Measurements from ENCODE around the gene GDPD3.

Gene GDPD3

DNA sequence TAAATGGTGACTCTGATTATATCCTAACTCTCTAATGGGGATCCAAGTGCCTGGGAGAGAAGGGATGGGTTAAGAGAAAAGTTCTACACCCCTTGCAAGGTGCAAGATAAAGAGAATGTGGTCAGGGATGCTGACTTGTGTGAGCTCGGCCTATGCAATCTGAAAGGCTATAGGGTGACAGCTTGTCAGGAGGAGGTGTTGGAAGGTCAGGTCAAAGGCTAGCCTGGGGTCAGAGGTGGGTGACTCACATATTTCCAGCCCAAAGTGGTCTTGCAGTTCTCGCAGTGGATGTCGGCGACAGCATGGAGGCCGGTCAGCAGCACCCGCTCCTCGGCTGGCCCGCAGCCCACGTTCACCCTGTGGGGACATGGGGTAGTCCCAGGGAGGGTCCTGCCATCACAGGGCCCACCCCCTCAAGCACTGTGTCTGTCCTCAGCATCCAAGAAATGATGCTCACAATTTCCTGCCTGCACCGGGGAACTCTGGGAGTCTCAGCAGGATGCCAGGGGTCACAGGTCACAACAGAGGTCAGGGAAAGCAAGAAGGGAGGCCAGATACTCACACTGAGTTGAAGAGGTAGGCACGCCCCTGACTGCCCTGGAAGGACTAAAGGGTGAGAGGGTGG, 18.7 kb downstream of the GDPD3 start:
- no peak for DNase-seq

DNA sequence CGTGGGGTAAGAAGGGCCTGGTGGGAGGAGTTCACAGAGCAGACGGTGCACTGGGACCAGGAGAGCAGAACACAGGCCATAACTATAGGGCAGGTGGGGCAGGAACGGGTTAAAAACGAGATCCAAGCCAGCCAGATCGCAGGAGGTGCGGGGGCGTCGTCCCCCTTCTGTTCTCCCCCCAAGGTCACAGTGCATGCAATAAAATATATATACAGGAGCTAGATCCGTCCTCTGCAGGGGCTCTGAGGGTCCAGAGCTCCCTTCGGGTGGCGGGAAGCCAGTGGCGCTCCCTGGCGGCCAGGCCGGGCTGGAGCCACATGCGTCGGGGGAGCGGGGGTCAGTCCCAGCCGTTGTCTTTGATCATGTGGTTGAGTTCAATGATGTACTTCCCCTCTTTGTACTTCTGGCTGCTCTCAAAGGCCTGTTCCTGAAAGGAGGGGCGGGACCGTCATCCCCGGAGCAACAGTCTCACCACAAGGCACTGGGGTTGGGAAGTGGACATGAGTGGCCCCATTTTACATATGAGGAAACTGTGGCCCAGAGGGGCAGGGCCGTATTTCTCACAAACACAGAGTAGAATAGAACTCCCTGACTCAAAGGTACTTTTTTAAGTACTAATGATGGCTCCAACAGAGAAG, 20.8 kb downstream of the GDPD3 start:
- DNase-seq: peak; percentile 87

DNA sequence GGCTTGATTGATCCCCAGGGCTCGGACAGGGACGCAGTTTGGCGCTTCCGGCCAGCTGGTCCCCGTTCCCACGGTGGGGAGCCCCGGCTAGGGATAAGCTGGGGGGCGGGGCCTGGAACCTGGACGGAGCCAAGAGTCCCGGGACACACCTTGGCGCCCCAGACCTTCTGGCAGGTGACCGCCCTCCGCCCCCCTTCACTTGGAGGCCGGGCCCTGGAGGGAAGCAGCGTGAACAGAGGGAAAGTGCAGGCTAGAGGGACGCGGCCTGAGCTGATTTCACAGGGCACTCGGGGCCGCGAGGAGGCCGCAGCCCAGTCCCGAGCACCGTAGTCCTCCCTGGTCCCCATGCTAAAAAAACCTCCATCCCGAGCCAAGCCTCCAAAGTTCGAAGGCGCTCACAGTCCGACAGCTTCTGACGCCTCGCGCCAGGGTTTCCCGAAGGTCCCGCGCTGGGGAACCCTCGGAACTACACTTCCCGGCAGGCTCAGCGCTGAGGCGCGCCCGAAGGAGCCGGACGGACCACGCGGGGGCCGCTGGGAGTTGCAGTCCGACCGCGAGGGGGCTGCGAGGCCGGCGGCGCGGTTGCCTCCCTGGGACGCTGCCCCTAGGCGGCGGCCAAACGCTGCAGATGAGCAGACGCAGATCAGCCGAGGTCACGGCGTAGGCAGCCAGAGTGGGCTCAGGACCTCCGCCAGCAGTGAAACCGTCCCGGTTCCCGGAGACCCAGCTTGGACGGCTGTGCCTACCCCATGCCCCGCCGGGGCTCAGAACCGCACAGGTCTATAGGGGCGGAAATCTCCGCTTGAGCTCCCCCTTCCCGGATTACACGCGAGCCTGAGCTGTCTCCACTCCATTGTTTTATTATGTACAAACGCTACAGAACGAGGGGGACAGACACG, 21.6 kb downstream of the GDPD3 start, which contains the start of gene TBX6:
TSS of gene TBX6 (minus strand) at position 451 of the 899 bp plus-strand sequence. CDS start 731 bp downstream, outside the sequence.
- peak; percentile 98 for DNase-seq

DNA sequence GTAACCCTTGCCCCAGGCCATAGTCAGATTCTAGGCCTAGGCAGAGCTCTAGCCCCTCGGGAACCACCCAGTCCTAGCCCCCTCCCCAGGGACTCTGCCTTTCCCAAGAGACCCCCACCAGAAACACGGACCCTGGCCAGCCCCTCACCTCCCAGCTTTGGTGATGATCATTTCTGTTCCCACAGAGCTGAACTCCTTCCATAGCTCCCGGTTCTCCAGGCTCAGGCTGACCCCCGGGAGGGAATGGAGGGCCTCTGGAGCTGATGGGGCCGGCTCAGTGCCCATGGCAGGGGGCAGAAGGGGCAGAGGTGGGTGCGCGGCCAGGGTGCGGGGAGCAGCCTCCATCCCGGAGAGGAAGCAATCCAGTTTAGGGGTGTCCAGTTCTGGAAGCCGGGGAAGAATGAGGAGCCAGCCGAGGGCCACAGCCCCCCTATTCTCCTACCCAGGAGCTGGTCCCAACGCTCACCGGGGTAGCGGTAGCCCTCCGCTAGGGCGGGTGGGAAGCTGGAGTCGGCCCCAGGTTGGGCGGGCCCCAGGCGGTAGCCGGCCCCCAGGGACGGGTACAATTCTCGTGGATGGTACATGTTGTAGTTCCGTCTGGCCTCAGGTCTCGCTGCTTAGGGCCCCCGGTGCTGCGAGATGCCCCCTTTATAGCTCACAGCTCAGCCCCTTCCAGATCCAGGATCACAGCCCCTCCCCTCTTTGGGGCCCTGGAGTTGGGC, 22.6 kb downstream of the GDPD3 start:
- DNase-seq: no peak

DNA sequence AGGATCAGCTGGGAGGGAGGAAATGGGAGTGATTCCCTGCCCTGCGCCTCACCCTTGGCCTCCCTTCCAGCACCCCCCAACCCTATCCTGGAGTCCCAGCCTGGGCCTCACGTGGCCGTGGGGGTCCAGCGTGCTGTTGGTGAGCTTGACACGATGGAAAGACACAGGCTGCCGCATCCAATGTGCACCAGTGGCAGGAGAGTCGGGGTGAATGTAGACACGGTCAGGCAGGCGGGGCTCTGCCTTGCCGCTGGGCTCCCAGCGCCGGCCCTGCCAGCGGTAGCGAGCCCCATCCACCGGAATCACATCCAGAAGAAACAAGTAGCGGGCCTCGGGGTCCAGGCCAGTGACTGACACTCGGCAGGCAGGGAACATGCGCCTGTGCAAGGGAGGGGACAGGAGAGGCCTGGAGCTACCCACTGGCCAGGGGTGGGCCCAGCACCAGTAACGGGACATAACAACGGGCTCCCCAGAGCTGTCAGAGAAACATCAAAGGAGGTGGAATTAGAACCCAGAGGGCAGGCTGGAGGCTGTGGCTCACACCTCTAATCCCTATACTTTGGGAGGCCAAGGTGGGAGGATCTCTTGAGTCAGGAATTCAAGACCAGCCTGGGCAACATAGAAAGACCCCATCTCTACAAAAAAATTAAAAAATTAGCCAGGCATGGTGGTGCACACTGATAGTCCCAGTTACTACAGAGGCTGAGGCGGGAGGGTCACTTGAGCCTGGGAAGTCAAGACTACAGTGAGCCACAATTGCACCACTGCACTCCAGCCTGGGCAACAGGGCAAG, 24.3 kb downstream of the GDPD3 start:
- DNase-seq: no peak

DNA sequence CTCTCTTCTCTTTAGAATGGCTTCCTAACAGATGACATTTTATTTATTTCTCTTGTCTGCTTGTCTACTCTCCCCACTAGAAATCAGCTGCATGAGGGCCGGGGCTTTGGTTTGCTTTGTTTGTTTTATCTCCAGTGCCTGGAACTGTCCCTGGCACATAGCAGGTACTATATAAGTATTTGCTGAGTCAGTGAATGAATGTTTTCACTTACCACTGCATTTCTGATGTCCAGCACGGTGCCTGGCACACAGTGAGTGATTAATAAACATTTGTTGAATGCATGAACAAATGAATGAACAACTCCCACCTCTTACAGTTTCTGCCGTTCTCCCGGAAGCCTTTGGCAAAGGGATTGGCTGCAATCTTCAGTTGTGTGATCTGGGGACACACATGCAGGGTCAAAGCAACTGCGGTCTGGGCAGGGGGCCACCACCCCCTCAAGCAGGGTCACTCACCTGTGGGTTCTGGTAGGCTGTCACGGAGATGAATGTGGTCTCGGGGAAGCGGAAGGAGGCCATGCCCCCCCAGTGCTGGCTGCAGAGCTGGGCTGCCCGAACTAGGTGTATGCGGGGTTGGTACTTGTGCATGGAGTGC, 25.0 kb downstream of the GDPD3 start:
- no peak for DNase-seq

DNA sequence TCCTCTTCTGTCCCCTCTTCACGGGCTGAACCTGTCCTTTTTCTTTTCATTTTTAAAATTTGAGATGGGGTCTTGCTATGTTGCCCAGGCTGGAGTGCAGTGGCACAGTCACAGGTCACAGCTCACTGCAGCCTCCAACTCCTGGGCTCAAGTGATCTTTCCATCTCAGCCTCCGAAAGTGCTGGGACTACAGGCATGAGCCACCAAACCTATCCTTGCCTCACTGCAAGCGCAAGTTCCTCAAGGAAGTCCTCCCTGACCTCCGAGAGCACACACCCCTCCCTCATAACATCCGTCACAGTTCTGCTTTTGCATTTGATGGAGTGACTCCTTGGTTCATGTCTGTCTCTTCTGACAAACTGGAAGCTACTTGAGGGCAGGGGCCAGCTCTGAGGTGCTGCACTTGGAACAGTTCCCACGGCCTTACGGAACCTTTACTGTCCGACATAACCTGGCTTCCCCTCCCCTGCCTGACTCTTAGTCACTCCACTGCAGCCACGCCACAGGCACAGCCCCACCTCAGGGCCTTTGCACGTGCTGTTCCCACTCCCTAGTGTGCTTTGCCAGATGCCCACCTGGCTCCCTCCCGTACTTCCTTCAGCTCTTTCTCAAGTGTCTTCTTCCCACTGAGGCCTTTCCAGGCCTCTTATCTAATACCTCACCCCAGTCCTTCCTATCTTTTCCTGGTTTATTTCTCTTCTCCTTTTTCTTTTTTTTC, 26.0 kb downstream of the GDPD3 start:
- DNase-seq: no peak

DNA sequence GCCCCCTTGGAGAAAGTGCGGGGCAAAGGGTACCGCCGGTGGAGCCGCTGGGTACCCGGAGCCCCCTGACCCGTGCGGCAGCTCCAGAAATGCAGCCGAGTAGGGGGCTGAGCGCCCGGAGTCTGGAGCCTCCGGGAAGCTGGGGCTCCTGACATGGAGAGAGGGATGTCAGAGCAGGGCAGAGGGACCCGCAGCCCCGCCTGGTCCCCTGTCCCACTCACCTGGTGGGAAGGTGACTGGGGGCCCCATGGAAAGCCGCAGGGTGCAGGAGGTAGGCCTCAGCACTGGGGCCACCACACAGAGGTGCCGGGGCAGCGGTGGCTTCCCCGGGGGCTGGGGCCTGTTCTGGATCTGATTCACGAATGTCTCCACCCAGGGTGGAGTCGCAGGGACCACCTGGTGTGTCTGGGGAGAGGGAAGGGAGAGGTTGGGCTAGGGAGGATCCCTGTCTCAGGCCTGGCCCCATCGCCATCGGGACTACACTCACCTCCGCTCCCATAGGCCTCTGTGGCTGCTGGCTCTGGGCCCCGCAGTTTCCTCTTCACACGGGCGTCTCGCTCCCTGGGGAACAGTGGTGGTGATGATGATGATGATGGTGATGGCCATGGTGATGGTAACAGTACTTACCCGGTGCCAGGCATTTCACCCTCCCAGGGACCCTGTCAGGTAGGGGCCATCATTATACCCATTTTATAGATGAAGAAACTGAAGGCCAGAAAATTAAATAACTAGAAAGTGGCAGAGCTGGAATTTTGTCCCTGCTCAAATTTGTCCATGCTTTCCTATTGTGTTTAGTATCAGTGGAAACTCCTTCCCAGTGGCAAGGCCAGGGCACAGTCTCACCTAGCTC, 26.8 kb downstream of the GDPD3 start:
- no peak for DNase-seq

DNA sequence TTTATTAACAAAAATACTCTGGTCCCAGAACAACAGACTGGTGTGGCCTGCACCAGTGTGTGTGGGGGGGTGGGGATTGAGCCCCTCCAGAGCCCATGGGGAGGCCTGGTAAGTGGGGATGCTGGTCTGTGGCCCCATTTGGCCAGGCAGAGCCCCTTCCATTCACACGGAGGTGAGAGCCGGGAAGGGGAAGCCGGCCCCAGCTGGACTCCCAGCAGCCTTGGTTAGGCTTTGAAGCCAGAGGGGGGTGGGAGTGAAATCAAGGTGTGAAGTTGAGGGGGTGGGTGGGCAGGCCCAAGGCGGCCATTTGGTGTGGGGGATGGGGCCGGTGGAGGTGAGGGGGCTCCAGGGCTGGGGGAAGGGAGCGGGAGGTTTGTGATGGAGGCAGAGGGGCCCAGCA, 27.5 kb downstream of the GDPD3 start:
- no peak for DNase-seq

DNA sequence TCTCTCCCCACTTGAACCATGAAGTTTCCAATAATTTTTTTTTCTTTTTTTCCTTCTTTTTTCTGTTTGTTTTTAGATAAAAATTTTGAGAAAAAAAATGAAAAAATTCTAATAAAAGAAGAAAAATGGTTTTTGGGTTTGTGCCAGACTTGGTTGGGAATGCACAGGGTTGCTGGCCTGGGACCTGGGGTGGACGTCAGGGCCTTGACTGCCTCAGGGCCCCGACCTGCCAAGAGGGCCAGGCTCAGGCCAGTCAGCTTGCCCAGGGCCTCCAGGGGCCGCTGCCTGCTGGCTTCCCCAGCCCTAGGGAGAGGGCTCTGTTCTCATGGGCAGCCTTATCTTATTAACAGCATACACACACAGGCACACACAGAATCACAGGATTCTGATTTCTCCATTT, 28.1 kb downstream of the GDPD3 start:
- DNase-seq: no peak

DNA sequence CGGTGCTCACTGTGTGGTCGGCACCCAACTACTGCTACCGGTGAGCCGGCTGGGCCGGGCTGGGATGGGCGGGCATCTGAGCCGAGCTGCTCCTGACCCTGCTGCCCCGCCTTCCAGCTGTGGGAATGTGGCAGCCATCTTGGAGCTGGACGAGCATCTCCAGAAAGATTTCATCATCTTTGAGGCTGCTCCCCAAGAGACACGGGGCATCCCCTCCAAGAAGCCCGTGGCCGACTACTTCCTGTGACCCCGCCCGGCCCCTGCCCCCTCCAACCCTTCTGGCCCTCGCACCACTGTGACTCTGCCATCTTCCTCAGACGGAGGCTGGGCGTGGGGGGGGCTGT, 28.5 kb downstream of the GDPD3 start:
- DNase-seq: no peak

DNA sequence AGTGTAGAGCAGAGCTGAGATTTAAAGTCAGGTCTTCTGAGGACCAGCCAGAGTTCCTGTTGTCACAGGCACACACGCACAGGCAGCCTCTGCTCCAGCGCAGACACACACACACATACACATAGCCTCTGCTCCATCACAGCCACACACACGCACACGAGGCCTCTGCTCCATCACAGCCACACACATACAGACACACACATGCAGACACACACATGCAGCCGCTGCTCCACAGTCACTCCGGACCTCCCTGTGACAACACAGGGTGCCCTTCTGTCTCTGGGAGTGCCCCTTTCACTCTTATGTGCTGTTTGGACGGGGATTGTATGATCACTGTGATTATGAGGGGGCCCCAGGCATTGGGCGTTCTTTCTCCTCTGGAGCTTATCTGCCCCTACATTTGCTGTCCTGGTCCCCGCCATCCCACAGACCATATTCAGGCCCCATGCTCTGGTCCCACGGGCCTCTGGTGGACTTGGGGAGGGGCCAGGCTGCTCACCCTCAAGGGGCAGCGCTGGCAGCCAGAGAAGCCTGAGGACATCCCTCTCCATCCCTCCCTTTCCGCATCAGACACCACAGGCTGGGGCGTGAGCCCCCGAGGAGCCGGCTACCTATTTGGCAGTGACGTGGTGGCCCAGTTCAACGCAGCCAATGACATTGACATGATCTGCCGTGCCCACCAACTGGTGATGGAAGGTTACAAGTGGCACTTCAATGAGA, 29.1 kb downstream of the GDPD3 start:
- DNase-seq: no peak

DNA sequence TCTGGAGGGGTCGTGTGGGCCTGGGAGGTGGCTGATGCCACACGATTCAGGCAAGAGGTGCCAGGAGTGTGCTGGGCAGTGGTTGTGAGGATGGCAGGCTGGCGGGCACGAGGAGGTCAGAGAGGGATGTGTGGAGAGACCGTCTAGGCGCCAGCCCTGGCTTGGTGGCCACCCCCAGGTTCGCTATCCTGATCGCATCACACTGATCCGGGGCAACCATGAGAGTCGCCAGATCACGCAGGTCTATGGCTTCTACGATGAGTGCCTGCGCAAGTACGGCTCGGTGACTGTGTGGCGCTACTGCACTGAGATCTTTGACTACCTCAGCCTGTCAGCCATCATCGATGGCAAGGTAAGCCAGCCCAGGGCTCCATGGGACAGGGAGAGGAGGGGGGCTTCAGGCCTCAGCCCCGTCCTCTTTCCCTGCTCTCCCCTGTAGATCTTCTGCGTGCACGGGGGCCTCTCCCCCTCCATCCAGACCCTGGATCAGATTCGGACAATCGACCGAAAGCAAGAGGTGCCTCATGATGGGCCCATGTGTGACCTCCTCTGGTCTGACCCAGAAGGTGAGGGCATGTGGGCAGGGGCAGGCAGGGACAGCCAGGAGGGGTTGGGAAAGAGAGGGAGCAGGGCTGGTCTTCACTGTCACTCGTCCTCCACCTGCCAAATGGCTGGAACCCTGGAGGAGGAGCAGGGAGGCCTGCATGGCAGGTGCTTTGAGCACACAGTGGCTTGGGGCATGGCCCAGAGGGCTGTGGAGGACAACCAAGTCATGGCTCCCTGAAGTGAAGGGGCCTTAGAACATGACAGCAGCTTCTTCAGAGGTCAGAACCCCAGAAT, 29.9 kb downstream of the GDPD3 start:
- DNase-seq: no peak

DNA sequence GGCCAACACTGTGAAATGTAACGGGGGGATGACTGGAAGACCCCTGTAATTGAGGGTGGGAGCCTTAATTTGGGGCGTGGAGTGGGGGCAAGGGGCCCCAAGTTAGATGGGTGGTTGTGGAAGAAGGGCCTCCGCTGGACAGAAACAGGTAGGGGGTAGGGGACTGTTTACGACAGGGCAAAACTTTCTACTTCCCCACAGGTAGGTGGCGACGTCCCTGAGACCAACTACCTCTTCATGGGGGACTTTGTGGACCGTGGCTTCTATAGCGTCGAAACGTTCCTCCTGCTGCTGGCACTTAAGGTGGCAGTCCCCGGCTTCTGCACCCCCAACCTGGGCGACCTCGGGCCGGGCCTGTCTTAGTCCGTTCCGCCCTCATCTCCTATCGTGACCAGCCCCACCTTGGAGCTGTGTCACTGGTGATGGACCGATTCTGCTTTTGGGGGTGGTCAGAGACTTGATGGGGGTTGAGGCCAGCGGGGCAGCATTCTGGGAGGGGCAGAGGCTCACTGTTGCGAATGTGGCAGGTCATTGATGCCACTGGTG, 30.7 kb downstream of the GDPD3 start:
- no peak for DNase-seq

DNA sequence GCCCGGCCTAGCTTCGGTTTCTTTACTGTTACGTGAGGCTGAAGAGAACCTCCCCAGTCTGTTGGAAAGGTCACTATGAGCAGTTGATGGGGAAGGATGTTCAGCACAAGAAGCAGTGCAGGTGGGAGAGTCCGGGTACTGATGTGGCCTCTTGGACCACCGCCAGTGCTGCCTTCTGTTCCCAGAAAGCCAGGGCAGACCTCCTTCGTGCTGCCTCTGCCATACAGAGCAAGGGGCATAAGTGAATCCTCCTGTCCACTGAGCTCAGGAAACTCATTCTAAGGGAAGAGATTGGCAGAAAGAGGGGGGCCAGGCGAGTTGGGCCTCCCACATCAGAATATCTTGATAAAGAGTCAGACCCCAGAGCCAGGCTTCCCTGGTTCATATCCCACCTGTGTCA, 33.9 kb downstream of the GDPD3 start:
- DNase-seq: no peak

DNA sequence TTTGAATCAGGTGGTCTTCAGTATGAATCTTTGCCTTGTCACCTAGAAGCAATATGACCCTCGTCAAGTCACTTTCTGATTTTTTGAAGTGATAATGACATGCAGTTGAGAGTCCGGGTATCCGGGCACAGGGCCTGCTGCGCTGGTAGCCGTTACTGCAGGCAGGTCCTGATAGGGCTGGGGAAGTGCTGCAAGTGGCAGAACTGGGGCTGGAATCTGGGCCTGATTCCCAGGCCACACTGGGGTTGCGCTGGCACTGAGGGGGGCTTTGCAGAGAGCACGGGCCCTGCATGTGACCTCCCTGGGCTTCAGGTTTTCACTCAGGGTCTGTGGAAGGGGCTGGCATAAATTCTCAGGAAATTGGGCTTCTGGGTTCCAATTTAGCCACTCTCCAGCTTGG, 34.6 kb downstream of the GDPD3 start:
- DNase-seq: no peak

DNA sequence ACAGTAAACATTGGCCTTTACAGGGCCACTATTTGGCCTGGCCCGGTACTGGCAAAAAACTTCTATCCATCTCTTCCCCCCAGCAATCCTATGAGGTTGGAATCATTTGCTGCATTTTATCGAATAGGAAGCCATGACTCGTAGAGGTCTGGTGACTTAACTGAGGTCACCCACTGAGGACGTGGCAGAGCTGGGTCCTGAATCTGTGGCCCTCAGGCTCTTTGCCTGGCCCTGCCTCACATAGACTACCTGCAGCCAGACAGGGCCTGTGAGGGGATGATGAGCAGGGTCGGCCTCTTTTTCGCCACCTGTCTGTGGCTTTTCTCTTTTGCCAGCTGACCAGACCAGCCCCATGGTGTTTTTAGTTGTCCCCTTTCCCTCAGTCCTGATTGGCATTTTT, 35.7 kb downstream of the GDPD3 start:
- no peak for DNase-seq

DNA sequence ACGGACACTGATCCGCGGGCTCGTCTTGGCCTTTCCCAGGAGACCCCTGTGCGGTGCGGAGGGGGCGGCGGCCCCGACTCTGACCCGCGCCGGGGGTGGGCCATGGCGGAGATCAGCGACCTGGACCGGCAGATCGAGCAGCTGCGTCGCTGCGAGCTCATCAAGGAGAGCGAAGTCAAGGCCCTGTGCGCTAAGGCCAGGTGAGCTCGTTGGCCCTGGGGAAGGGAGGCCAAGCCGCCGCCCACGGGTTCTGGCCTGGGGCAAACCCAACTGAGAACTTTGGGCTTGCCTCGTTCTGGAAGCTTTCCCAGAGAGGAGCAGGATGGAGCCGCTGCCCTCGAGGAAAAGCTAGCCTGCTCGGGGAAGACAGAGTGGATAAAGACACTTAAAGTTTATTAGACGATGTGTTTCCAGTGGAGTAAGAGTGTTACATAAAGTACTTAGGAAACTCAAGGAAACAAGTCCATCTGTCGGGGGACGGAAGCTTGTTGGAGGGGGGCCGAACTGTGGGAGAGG, 37.0 kb downstream of the GDPD3 start:
- no peak for DNase-seq
